ENCODE results near the gene COG5. TPM values are rescaled to one million over a fixed set of nuclear protein-coding genes. Genes with fewer than 3 reads are reported as not detected.
A peak's percentile ranks its signal among the peaks of the same experiment; 100 is the strongest.

COG5 gene
- total and polyA plus RNA-seq, 2 of the 8 experiments (the other 6 are each of a cell fraction or from before 2014, with no cell fraction given) = 10.5 to 28.1 TPM

DNA sequence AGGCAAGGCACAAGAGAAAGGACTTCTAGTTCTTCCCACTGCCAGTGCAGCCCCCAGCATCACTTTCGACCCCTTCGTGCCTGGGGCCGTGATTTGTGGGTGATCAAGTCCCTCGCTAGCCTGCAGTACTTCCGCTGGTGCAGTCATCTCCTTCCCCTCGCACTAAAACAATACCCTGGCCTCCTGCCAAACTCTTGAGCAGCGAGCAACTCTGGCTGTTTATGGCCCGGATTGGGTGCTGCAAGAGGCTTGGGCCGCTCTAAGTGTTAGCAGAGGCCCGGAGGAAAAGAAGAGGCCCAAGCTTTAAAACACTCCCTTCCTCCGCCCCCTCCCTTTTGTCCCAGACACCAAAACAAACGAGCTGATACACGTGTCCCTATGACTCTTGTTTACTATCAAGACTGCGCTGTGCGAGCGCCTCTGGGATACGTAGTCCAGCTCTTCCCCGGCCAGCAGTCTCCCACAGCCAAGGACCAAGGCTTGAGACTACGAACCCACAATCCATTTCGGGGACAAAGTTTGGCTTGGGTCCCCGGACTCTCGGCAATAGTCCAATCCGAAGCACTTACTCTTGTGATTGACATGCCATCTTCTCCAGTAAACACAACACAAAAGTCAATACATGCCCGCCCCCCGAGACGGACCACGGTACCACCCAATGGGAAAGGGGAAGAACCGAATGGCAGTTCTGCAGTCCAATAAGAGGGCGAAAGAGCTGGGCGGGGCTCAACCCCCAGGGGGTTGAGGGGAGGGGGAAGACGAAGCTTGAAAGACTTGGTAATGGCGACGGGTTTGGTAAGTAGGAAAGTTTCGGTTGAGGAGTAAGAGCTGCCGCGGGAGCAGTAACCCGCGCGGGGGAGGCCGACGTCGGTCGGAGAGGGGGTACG lies 395.2 kb downstream of the COG5 start, which contains the start of gene HBP1 (continued):
- TF ChIP-seq, protein P1, sequence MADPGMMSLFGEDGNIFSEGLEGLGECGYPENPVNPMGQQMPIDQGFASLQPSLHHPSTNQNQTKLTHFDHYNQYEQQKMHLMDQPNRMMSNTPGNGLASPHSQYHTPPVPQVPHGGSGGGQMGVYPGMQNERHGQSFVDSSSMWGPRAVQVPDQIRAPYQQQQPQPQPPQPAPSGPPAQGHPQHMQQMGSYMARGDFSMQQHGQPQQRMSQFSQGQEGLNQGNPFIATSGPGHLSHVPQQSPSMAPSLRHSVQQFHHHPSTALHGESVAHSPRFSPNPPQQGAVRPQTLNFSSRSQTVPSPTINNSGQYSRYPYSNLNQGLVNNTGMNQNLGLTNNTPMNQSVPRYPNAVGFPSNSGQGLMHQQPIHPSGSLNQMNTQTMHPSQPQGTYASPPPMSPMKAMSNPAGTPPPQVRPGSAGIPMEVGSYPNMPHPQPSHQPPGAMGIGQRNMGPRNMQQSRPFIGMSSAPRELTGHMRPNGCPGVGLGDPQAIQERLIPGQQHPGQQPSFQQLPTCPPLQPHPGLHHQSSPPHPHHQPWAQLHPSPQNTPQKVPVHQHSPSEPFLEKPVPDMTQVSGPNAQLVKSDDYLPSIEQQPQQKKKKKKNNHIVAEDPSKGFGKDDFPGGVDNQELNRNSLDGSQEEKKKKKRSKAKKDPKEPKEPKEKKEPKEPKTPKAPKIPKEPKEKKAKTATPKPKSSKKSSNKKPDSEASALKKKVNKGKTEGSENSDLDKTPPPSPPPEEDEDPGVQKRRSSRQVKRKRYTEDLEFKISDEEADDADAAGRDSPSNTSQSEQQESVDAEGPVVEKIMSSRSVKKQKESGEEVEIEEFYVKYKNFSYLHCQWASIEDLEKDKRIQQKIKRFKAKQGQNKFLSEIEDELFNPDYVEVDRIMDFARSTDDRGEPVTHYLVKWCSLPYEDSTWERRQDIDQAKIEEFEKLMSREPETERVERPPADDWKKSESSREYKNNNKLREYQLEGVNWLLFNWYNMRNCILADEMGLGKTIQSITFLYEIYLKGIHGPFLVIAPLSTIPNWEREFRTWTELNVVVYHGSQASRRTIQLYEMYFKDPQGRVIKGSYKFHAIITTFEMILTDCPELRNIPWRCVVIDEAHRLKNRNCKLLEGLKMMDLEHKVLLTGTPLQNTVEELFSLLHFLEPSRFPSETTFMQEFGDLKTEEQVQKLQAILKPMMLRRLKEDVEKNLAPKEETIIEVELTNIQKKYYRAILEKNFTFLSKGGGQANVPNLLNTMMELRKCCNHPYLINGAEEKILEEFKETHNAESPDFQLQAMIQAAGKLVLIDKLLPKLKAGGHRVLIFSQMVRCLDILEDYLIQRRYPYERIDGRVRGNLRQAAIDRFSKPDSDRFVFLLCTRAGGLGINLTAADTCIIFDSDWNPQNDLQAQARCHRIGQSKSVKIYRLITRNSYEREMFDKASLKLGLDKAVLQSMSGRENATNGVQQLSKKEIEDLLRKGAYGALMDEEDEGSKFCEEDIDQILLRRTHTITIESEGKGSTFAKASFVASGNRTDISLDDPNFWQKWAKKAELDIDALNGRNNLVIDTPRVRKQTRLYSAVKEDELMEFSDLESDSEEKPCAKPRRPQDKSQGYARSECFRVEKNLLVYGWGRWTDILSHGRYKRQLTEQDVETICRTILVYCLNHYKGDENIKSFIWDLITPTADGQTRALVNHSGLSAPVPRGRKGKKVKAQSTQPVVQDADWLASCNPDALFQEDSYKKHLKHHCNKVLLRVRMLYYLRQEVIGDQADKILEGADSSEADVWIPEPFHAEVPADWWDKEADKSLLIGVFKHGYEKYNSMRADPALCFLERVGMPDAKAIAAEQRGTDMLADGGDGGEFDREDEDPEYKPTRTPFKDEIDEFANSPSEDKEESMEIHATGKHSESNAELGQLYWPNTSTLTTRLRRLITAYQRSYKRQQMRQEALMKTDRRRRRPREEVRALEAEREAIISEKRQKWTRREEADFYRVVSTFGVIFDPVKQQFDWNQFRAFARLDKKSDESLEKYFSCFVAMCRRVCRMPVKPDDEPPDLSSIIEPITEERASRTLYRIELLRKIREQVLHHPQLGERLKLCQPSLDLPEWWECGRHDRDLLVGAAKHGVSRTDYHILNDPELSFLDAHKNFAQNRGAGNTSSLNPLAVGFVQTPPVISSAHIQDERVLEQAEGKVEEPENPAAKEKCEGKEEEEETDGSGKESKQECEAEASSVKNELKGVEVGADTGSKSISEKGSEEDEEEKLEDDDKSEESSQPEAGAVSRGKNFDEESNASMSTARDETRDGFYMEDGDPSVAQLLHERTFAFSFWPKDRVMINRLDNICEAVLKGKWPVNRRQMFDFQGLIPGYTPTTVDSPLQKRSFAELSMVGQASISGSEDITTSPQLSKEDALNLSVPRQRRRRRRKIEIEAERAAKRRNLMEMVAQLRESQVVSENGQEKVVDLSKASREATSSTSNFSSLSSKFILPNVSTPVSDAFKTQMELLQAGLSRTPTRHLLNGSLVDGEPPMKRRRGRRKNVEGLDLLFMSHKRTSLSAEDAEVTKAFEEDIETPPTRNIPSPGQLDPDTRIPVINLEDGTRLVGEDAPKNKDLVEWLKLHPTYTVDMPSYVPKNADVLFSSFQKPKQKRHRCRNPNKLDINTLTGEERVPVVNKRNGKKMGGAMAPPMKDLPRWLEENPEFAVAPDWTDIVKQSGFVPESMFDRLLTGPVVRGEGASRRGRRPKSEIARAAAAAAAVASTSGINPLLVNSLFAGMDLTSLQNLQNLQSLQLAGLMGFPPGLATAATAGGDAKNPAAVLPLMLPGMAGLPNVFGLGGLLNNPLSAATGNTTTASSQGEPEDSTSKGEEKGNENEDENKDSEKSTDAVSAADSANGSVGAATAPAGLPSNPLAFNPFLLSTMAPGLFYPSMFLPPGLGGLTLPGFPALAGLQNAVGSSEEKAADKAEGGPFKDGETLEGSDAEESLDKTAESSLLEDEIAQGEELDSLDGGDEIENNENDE (IDR thresholded peaks at IDR 0.05; ENCODE audit: insufficient replicate concordance, low read length) = no peak
- TF ChIP-seq SIX5 (IDR thresholded peaks at IDR 0.05; ENCODE audit: low read depth, low read length) = peak; percentile 84
- TF ChIP-seq SAP30 (IDR thresholded peaks at IDR 0.05; ENCODE audit: insufficient read depth, insufficient replicate concordance, low read length) = peak; percentile 96
- TF ChIP-seq ASH2L (IDR thresholded peaks at IDR 0.05; ENCODE audit: low read length) = no peak
- no peak for TF ChIP-seq EP300 (IDR thresholded peaks at IDR 0.05; ENCODE audit: borderline replicate concordance in 1 of 2, low read depth in 2 of 2, low read length in 2 of 2)
- no peak for TF ChIP-seq KDM1A (IDR thresholded peaks at IDR 0.05; ENCODE audit: borderline replicate concordance, low read length)
- TF ChIP-seq TAF1 (IDR thresholded peaks at IDR 0.05; ENCODE audit: low read depth, low read length) = peak; percentile 83
- TF ChIP-seq KDM4A (IDR thresholded peaks at IDR 0.05; ENCODE audit: low read depth, low read length, severe bottlenecking) = peak; percentile 10
- TF ChIP-seq BCL11A (IDR thresholded peaks at IDR 0.05; ENCODE audit: low read depth in 2 of 2, low read length in 2 of 2) = no peak
